Stomach (tissue), 9 donors: ENCODE results near the gene CTRB2. TPM values are rescaled to one million over a fixed set of nuclear protein-coding genes. Genes with fewer than 3 reads are reported as not detected.

Experiments used
- DNase-seq, 2 donors: peaks; one replicate each; pipeline versions ENCODE4 v3.0.0 to v3.0.0-alpha.2; 2013 to 2019
- H3K27ac ChIP-seq, 5 donors: fragments of 200-600 bp in 4 of 5; sonication (generic) in 4 of 5; one replicate each; pipeline ENCODE4 v1.5.1; 2013 to 2019; ENCODE audit warnings: mild to moderate bottlenecking in 1 of 5, moderate library complexity in 1 of 5
- H3K27me3 ChIP-seq, 3 donors: fragments of 200-600 bp; sonication (generic); one replicate each; pipeline ENCODE4 v1.5.1; 2017 to 2019; ENCODE audit warnings: mixed run types in 1 of 3
- H3K36me3 ChIP-seq, 4 donors: fragments of 200-600 bp; sonication (generic); 1 replicate in 3 of 4; 2 replicates in 1 of 4; pipeline ENCODE4 v1.5.1; 2016 to 2019
- H3K4me1 ChIP-seq, 4 donors: fragments of 200-600 bp; sonication (generic); one replicate each; pipeline ENCODE4 v1.5.1; 2016 to 2019
- H3K4me3 ChIP-seq, 4 donors: fragments of 200-600 bp; sonication (generic) in 3 of 4; one replicate each; pipeline ENCODE4 v1.5.1; 2016 to 2019; ENCODE audit warnings: mild to moderate bottlenecking in 1 of 4
- H3K9me3 ChIP-seq, 4 donors: fragments of 200-600 bp; sonication (generic); one replicate each; pipeline ENCODE4 v1.5.1; 2016 to 2019
- CTCF ChIP-seq, 7 experiments: fragments of 450-650 bp in 4 of 7; fragments of 200-600 bp in 3 of 7; sonication (generic) in 3 of 7; IDR thresholded peaks; one replicate each; pipeline ENCODE4 v1.5.1; 2016 to 2019; ENCODE audit warnings: antibody characterized with exemption in 7 of 7, control low read depth in 2 of 7, mild to moderate bottlenecking in 1 of 7
- EP300 ChIP-seq: sonication (generic); formaldehyde crosslinking; IDR thresholded peaks from one replicate; pipeline ENCODE4 v1.6.1; 2017; ENCODE audit warnings: antibody characterized with exemption
- POLR2A ChIP-seq, 4 donors: fragments of 450-650 bp; IDR thresholded peaks; one replicate each; pipeline ENCODE4 v1.6.1; 2016; ENCODE audit warnings: antibody characterized with exemption in 4 of 4, control low read depth in 2 of 4, mild to moderate bottlenecking in 1 of 4, moderate library complexity in 1 of 4
- POLR2AphosphoS5 ChIP-seq, 3 donors: sonication (generic); formaldehyde crosslinking; IDR thresholded peaks; one replicate each; pipeline ENCODE4 v1.6.1; 2016; ENCODE audit warnings: antibody characterized with exemption in 3 of 3
- WGBS, 5 donors: extraction: QIAGEN DNeasy Blood & Tissue Kit in 3 of 5; methylation state at CpG; one replicate each; pipeline versions ENCODE4 v1.1.5 to v1.1.7; 2013 to 2018; 5-methylcytosine and 5-hydroxymethylcytosine counted together
- intact Hi-C: fragments of 100-400 bp; cut with DNase I; formaldehyde crosslinking; loops from one replicate; pipeline ENCODE4 v1.15.1; 2023; ENCODE audit warnings: low total_unique reads
- polyA plus RNA-seq, 3 donors: library from polyadenylated mRNA; stranded (reverse); fragments of 200-250 nt; gene quantifications; one replicate each; pipeline ENCODE4 v1.2.3, GENCODE V29; 2013
- total RNA-seq, 5 donors: library from RNA; depleted of rRNA; stranded (reverse); fragments of >200 nt; gene quantifications; one replicate each; pipeline versions ENCODE4 v1.1.0 to v1.2.3, GENCODE V29; 2014 to 2016
- donor health status: healthy with polysubstance abuse.
- donor health status: Bipolar disorder and iron deficiency.
- donor health status: healthy.

The CTRB2 gene
- total and polyA plus RNA-seq, 8 donors = 2.7 to 26.6 (median 4.0) TPM; not detected in 5

- H3K9me3 ChIP-seq = no peaks in the 10 kb centered on the region
- H3K4me3 ChIP-seq = no peak overlapping the region
- H3K36me3 ChIP-seq = no peaks in the 10 kb centered on the region
- intact Hi-C loops = no loop called here
- H3K27me3 ChIP-seq = peaks cover 0 to 10% (median 0%) of the 10 kb centered on the region in 3 donors
- no peak overlapping the region for H3K27ac ChIP-seq
- TF ChIP-seq POLR2AphosphoS5 (IDR thresholded peaks at IDR 0.05) (no peak), POLR2A (IDR thresholded peaks at IDR 0.05) (no peak)
- H3K4me1 ChIP-seq = no peaks in the 10 kb centered on the region
- no peak for DNase-seq
- 83 to 88% (median 85%) methylated on average over 14 of the region's 14 CpGs for WGBS, 5 donors
These were observed 18.0 kb downstream of the CTRB2 start for GRCh38 chr16:75188832-75189477.

- WGBS, 5 donors = 27 to 40% (median 34%) methylated on average over 3 of the region's 3 CpGs
- H3K27ac ChIP-seq = no peak overlapping the region
- no peak for DNase-seq
- H3K27me3 ChIP-seq = no peaks in the 10 kb centered on the region
- intact Hi-C loops = no loop called here
- H3K9me3 ChIP-seq = peaks cover 0 to 12% (median 10%) of the 10 kb centered on the region in 4 donors
- H3K36me3 ChIP-seq = no peaks in the 10 kb centered on the region
- no peak overlapping the region for H3K4me3 ChIP-seq
- TF ChIP-seq POLR2AphosphoS5 (IDR thresholded peaks at IDR 0.05) = no peak
- no peak for TF ChIP-seq POLR2A (IDR thresholded peaks at IDR 0.05)
- TF ChIP-seq EP300 = no peak
- TF ChIP-seq CTCF (IDR thresholded peaks at IDR 0.05) = no peak
- H3K4me1 ChIP-seq = no peaks in the 10 kb centered on the region
These were observed 25.3 kb downstream of the CTRB2 start for GRCh38 chr16:75181630-75182029.

GRCh38 chr16:75179208-75179607, 27.8 kb downstream of the CTRB2 start:
- TF ChIP-seq POLR2A (IDR thresholded peaks at IDR 0.05) (no peak), CTCF (IDR thresholded peaks at IDR 0.05) (no peak), EP300 (no peak), POLR2AphosphoS5 (IDR thresholded peaks at IDR 0.05) (no peak)
- Histone ChIP-seq H3K4me1 (no peaks in the 10 kb centered on the region), H3K9me3 (peaks cover 7 to 33% (median 27%) of the 10 kb centered on the region in 4 donors), H3K27ac (no peak overlapping the region), H3K36me3 (no peaks in the 10 kb centered on the region), H3K27me3 (no peaks in the 10 kb centered on the region), H3K4me3 (no peak overlapping the region)
- intact Hi-C loops = no loop called here
- WGBS, 5 donors = 82 to 94% (median 90%) methylated on average over 6 of the region's 6 CpGs
- no peak for DNase-seq

- Histone ChIP-seq H3K27me3 (no peaks in the 10 kb centered on the region), H3K4me3 (no peak overlapping the region), H3K4me1 (no peaks in the 10 kb centered on the region), H3K9me3 (peaks cover 7 to 55% (median 38%) of the 10 kb centered on the region in 4 donors), H3K27ac (no peak overlapping the region), H3K36me3 (peaks cover 0 to 11% (median 0%) of the 10 kb centered on the region in 4 donors)
- 92 to 100% (median 97%) methylated on average over 2 of the region's 2 CpGs for WGBS, 5 donors
- intact Hi-C loops = no loop called here
- TF ChIP-seq POLR2AphosphoS5 (IDR thresholded peaks at IDR 0.05) = no peak
- no peak for TF ChIP-seq EP300
- TF ChIP-seq CTCF (IDR thresholded peaks at IDR 0.05) = no peak
- no peak for DNase-seq
These were observed 30.0 kb downstream of the CTRB2 start for GRCh38 chr16:75176926-75177325.

- intact Hi-C loops = no loop called here
These were observed 31.9 kb downstream of the CTRB2 start for GRCh38 chr16:75175074-75175473.

More at GRCh38 chr16:75175074-75175473, 31.9 kb downstream of the CTRB2 start:
- no peak overlapping the region for H3K27ac ChIP-seq
- H3K36me3 ChIP-seq = peaks cover 4 to 26% (median 11%) of the 10 kb centered on the region in 4 donors
- H3K4me3 ChIP-seq = no peak overlapping the region
- no peaks in the 10 kb centered on the region for H3K27me3 ChIP-seq
- no peak for DNase-seq
- H3K9me3 ChIP-seq = peaks cover 16 to 74% (median 48%) of the 10 kb centered on the region in 4 donors
- TF ChIP-seq POLR2A (IDR thresholded peaks at IDR 0.05) = no peak
- no peak for TF ChIP-seq POLR2AphosphoS5 (IDR thresholded peaks at IDR 0.05)
- TF ChIP-seq CTCF (IDR thresholded peaks at IDR 0.05) = no peak
- TF ChIP-seq EP300 = no peak
- H3K4me1 ChIP-seq = no peaks in the 10 kb centered on the region
- WGBS, 5 donors = 90 to 95% (median 93%) methylated on average over 3 of the region's 3 CpGs; no CpG with 5 or more reads in 1 of the 5 donors
